Uterus (tissue), 2 donors: ENCODE data around the gene OR6T1.

Experiments
- CTCF ChIP-seq, 4 experiments: fragments of 200-600 bp in 2 of 4; fragments of 450-650 bp in 2 of 4; sonication (generic) in 2 of 4; IDR thresholded peaks; one replicate each; pipeline ENCODE4 v1.5.1; 2016 to 2019; ENCODE audit warnings: antibody characterized with exemption in 4 of 4, mild to moderate bottlenecking in 2 of 4, moderate library complexity in 1 of 4
- POLR2A ChIP-seq, 2 donors: fragments of 450-650 bp; IDR thresholded peaks; one replicate each; pipeline ENCODE4 v1.6.1; 2016; ENCODE audit warnings: antibody characterized with exemption in 2 of 2, mild to moderate bottlenecking in 1 of 2, moderate library complexity in 1 of 2

GRCh38 chr11:123924027-123924426 lies 19.6 kb downstream of the OR6T1 start:
- TF ChIP-seq POLR2A (IDR thresholded peaks at IDR 0.05) (no peak), CTCF (IDR thresholded peaks at IDR 0.05) (no peak)
